NCI-H146 treated with DMSO at 0.1 percent for 48 hours (cell line): ENCODE data around the gene ZBTB46.

Source experiments
- DNase-seq: peaks from one replicate; lab custom pipeline; 2025; ENCODE audit not compliant: unreplicated experiment; lab: John Stamatoyannopoulos, UW

Gene ZBTB46

GRCh38 chr20:63707558-63708300 lies 123.3 kb downstream of the ZBTB46 start, which contains the start of the genes ARFRP1 and ZGPAT:
Gene ARFRP1 (minus strand): TSS chr20:63707976. CDS start chr20:63707091, 885 bp downstream.
Gene ZGPAT (plus strand): TSS chr20:63708039. CDS start chr20:63708581, 542 bp downstream.
- DNase-seq: peak; percentile 87

GRCh38 chr20:63706852-63707557 lies 124.1 kb downstream of the ZBTB46 start:
- DNase-seq: peak; percentile 18

GRCh38 chr20:63706027-63706695 lies 124.9 kb downstream of the ZBTB46 start:
- DNase-seq: no peak

GRCh38 chr20:63705232-63706026 lies 125.6 kb downstream of the ZBTB46 start:
- DNase-seq: no peak

GRCh38 chr20:63704749-63705117 lies 126.3 kb downstream of the ZBTB46 start:
- DNase-seq: no peak

GRCh38 chr20:63703976-63704748 lies 126.9 kb downstream of the ZBTB46 start:
- no peak for DNase-seq

- no peak for DNase-seq
Observed at GRCh38 chr20:63703471-63703975, 127.5 kb downstream of the ZBTB46 start.

- DNase-seq: no peak
Observed at GRCh38 chr20:63702751-63703470, 128.2 kb downstream of the ZBTB46 start.

GRCh38 chr20:63702036-63702665 lies 128.9 kb downstream of the ZBTB46 start:
- DNase-seq: no peak

- no peak for DNase-seq
Observed at GRCh38 chr20:63701329-63702035, 129.6 kb downstream of the ZBTB46 start.

GRCh38 chr20:63701051-63701328 lies 130.1 kb downstream of the ZBTB46 start:
- no peak for DNase-seq

- DNase-seq: no peak
Observed at GRCh38 chr20:63700199-63701050, 130.6 kb downstream of the ZBTB46 start.

GRCh38 chr20:63699466-63700198 lies 131.4 kb downstream of the ZBTB46 start:
- DNase-seq: no peak

GRCh38 chr20:63698739-63699465 lies 132.2 kb downstream of the ZBTB46 start:
- no peak for DNase-seq

GRCh38 chr20:63697868-63698545 lies 133.1 kb downstream of the ZBTB46 start:
- no peak for DNase-seq
